Neural crest cell (in vitro differentiated cells): ENCODE results near the gene PRORP. TPM values are rescaled to one million over a fixed set of nuclear protein-coding genes. Genes with fewer than 3 reads are reported as not detected.

Experiments used
- DNase-seq: peaks from one replicate; pipeline ENCODE4 v3.0.0; 2021; ENCODE audit warnings: low read depth, mixed read lengths, low spot score
- H3K27ac Mint-ChIP-seq: one replicate; pipeline ENCODE4 v1.8.0; 2021; ENCODE audit warnings: mild to moderate bottlenecking, mixed read lengths; ENCODE audit not compliant: unreplicated experiment
- H3K27me3 Mint-ChIP-seq: 2 replicates; pipeline ENCODE4 v1.8.0; 2021; ENCODE audit warnings: low read depth, mild to moderate bottlenecking, mixed read lengths
- H3K36me3 Mint-ChIP-seq: 2 replicates; pipeline ENCODE4 v1.8.0; 2021; ENCODE audit warnings: low read depth, mild to moderate bottlenecking, mixed read lengths
- H3K4me1 Mint-ChIP-seq: 2 replicates; pipeline ENCODE4 v1.8.0; 2021; ENCODE audit warnings: mixed read lengths
- H3K4me3 Mint-ChIP-seq: one replicate; pipeline ENCODE4 v1.8.0; 2021; ENCODE audit warnings: mild to moderate bottlenecking, mixed read lengths
- H3K9me3 Mint-ChIP-seq: 2 replicates; pipeline ENCODE4 v1.8.0; 2021; ENCODE audit warnings: mixed read lengths
- CTCF ChIP-seq: fragments of 200-600 bp; sonication (generic); conservative IDR thresholded peaks from 2 replicates; pipeline ENCODE4 v1.5.0; 2021; ENCODE audit warnings: antibody characterized with exemption, mild to moderate bottlenecking
- total RNA-seq: library from RNA; stranded (reverse); gene quantifications from 2 replicates; pipeline ENCODE4 v1.2.1, GENCODE V29; 2021

PRORP gene
- total RNA-seq, 1 donor from 2014 or later: 46.6 TPM

GRCh38 chr14:35123388-35123703 is 994 bp downstream of the PRORP start:
- Mint-ChIP-seq H3K4me1 (peaks cover 52% of the 10 kb centered on the region), H3K9me3 (no peaks in the 10 kb centered on the region), H3K36me3 (peaks cover 17% of the 10 kb centered on the region), H3K27me3 (no peaks in the 10 kb centered on the region), H3K4me3 (peak overlapping the region; percentile 97), H3K27ac (peak overlapping the region; percentile 100)
- no peak for TF ChIP-seq CTCF
- DNase-seq: no peak

- Mint-ChIP-seq H3K4me1 (peaks cover 51% of the 10 kb centered on the region), H3K9me3 (no peaks in the 10 kb centered on the region), H3K27ac (no peak overlapping the region), H3K36me3 (peaks cover 20% of the 10 kb centered on the region), H3K27me3 (no peaks in the 10 kb centered on the region), H3K4me3 (peak overlapping the region; percentile 97)
- TF ChIP-seq CTCF: no peak
- no peak for DNase-seq
Observed at GRCh38 chr14:35124127-35124526, 1.8 kb downstream of the PRORP start.

- Mint-ChIP-seq H3K9me3 (no peaks in the 10 kb centered on the region), H3K4me1 (peaks cover 9% of the 10 kb centered on the region), H3K4me3 (no peak overlapping the region), H3K27me3 (no peaks in the 10 kb centered on the region), H3K36me3 (peaks cover 25% of the 10 kb centered on the region), H3K27ac (no peak overlapping the region)
- DNase-seq: no peak
- TF ChIP-seq CTCF: no peak
Observed at GRCh38 chr14:35133542-35134328, 11.4 kb downstream of the PRORP start.

- H3K9me3 Mint-ChIP-seq: no peaks in the 10 kb centered on the region
- DNase-seq: no peak
- H3K4me1 Mint-ChIP-seq: peaks cover 9% of the 10 kb centered on the region
- H3K27ac Mint-ChIP-seq: peak overlapping the region; percentile 62
- no peaks in the 10 kb centered on the region for H3K27me3 Mint-ChIP-seq
- H3K36me3 Mint-ChIP-seq: peaks cover 24% of the 10 kb centered on the region
- TF ChIP-seq CTCF: no peak
- H3K4me3 Mint-ChIP-seq: no peak overlapping the region
Observed at GRCh38 chr14:35134329-35135123, 12.2 kb downstream of the PRORP start.

GRCh38 chr14:35138585-35138984 is 16.2 kb downstream of the PRORP start:
- Mint-ChIP-seq H3K27me3 (no peaks in the 10 kb centered on the region), H3K9me3 (no peaks in the 10 kb centered on the region), H3K27ac (no peak overlapping the region), H3K36me3 (peaks cover 15% of the 10 kb centered on the region), H3K4me1 (peaks cover 9% of the 10 kb centered on the region), H3K4me3 (no peak overlapping the region)
- no peak for TF ChIP-seq CTCF
- DNase-seq: no peak
